Adipocyte (in vitro differentiated cells): ENCODE results near the gene NELL2.

Experiments
- DNase-seq: peaks from one replicate; pipeline ENCODE4 v3.0.0-alpha.2; 2015; ENCODE audit warnings: low read depth
- H3K27me3 ChIP-seq: replicated peaks from 2 replicates; pipeline ENCODE4 v1.7.0; 2013; ENCODE audit warnings: mild to moderate bottlenecking, low read length, moderate library complexity; ENCODE audit not compliant: control insufficient read depth, insufficient read depth
- H3K36me3 ChIP-seq: 2 replicates; pipeline ENCODE4 v1.7.0; 2013; ENCODE audit warnings: low read length, mild to moderate bottlenecking, moderate library complexity; ENCODE audit not compliant: control insufficient read depth, insufficient read depth, severe bottlenecking
- H3K4me1 ChIP-seq: 2 replicates; pipeline ENCODE4 v1.7.0; 2013; ENCODE audit warnings: mild to moderate bottlenecking, low read length, moderate library complexity; ENCODE audit not compliant: control insufficient read depth, insufficient read depth
- H3K4me3 ChIP-seq: 2 replicates; pipeline ENCODE4 v1.7.0; 2013; ENCODE audit warnings: mild to moderate bottlenecking, low read length, moderate library complexity
- H3K9ac ChIP-seq: 2 replicates; pipeline ENCODE4 v1.7.0; 2013; ENCODE audit warnings: mild to moderate bottlenecking, low read length, moderate library complexity
- H3K9me3 ChIP-seq: 2 replicates; pipeline ENCODE4 v1.7.0; 2013; ENCODE audit warnings: mild to moderate bottlenecking, low read length, moderate library complexity; ENCODE audit not compliant: control insufficient read depth

The NELL2 gene

GRCh38 chr12:44728566-44728965 is 147.5 kb downstream of the NELL2 start:
- Histone ChIP-seq H3K9ac (no peak overlapping the region), H3K36me3 (no peaks in the 10 kb centered on the region), H3K4me3 (no peak overlapping the region), H3K9me3 (peaks cover 36% of the 10 kb centered on the region), H3K4me1 (no peaks in the 10 kb centered on the region), H3K27me3 (no peaks in the 10 kb centered on the region)
- no peak for DNase-seq

GRCh38 chr12:44720265-44720664 is 155.8 kb downstream of the NELL2 start:
- no peaks in the 10 kb centered on the region for H3K9me3 ChIP-seq
- no peaks in the 10 kb centered on the region for H3K27me3 ChIP-seq
- no peaks in the 10 kb centered on the region for H3K36me3 ChIP-seq
- no peak overlapping the region for H3K4me3 ChIP-seq
- no peaks in the 10 kb centered on the region for H3K4me1 ChIP-seq
- DNase-seq, result no peak
- no peak overlapping the region for H3K9ac ChIP-seq

- Histone ChIP-seq H3K36me3 (no peaks in the 10 kb centered on the region), H3K4me1 (peaks cover 6% of the 10 kb centered on the region), H3K27me3 (no peaks in the 10 kb centered on the region), H3K9me3 (no peaks in the 10 kb centered on the region), H3K4me3 (no peak overlapping the region), H3K9ac (no peak overlapping the region)
- DNase-seq, result no peak
These were observed 158.5 kb downstream of the NELL2 start for GRCh38 chr12:44717612-44718011.

- DNase-seq, result no peak
- H3K27me3 ChIP-seq, result no peaks in the 10 kb centered on the region
- no peak overlapping the region for H3K9ac ChIP-seq
- no peaks in the 10 kb centered on the region for H3K9me3 ChIP-seq
- peaks cover 6% of the 10 kb centered on the region for H3K4me1 ChIP-seq
- H3K4me3 ChIP-seq, result no peak overlapping the region
- no peaks in the 10 kb centered on the region for H3K36me3 ChIP-seq
These were observed 159.4 kb downstream of the NELL2 start for GRCh38 chr12:44716711-44717110.

- no peaks in the 10 kb centered on the region for H3K36me3 ChIP-seq
- H3K9me3 ChIP-seq, result no peaks in the 10 kb centered on the region
- no peak for DNase-seq
- H3K9ac ChIP-seq, result no peak overlapping the region
- H3K27me3 ChIP-seq, result no peaks in the 10 kb centered on the region
- peaks cover 15% of the 10 kb centered on the region for H3K4me1 ChIP-seq
- no peak overlapping the region for H3K4me3 ChIP-seq
These were observed 164.4 kb downstream of the NELL2 start for GRCh38 chr12:44711736-44712135.

GRCh38 chr12:44709166-44709565 is 166.9 kb downstream of the NELL2 start:
- Histone ChIP-seq H3K9me3 (no peaks in the 10 kb centered on the region), H3K9ac (no peak overlapping the region), H3K36me3 (no peaks in the 10 kb centered on the region), H3K4me3 (no peak overlapping the region), H3K27me3 (no peaks in the 10 kb centered on the region), H3K4me1 (peaks cover 15% of the 10 kb centered on the region)
- no peak for DNase-seq

GRCh38 chr12:44708218-44708617 is 167.9 kb downstream of the NELL2 start:
- no peaks in the 10 kb centered on the region for H3K36me3 ChIP-seq
- H3K9me3 ChIP-seq, result no peaks in the 10 kb centered on the region
- H3K27me3 ChIP-seq, result no peaks in the 10 kb centered on the region
- peaks cover 10% of the 10 kb centered on the region for H3K4me1 ChIP-seq
- no peak for DNase-seq
- H3K9ac ChIP-seq, result no peak overlapping the region
- no peak overlapping the region for H3K4me3 ChIP-seq

GRCh38 chr12:44703182-44703910 is 172.8 kb downstream of the NELL2 start:
- H3K9ac ChIP-seq, result no peak overlapping the region
- H3K27me3 ChIP-seq, result no peaks in the 10 kb centered on the region
- H3K36me3 ChIP-seq, result no peaks in the 10 kb centered on the region
- H3K4me1 ChIP-seq, result no peaks in the 10 kb centered on the region
- DNase-seq, result no peak
- no peaks in the 10 kb centered on the region for H3K9me3 ChIP-seq
- H3K4me3 ChIP-seq, result no peak overlapping the region

- Histone ChIP-seq H3K9me3 (no peaks in the 10 kb centered on the region), H3K4me1 (no peaks in the 10 kb centered on the region), H3K36me3 (no peaks in the 10 kb centered on the region), H3K9ac (no peak overlapping the region), H3K27me3 (no peaks in the 10 kb centered on the region), H3K4me3 (no peak overlapping the region)
- DNase-seq, result no peak
These were observed 178.6 kb downstream of the NELL2 start for GRCh38 chr12:44697511-44697910.

- Histone ChIP-seq H3K27me3 (no peaks in the 10 kb centered on the region), H3K36me3 (no peaks in the 10 kb centered on the region), H3K9ac (no peak overlapping the region), H3K9me3 (no peaks in the 10 kb centered on the region), H3K4me3 (no peak overlapping the region), H3K4me1 (no peaks in the 10 kb centered on the region)
- no peak for DNase-seq
These were observed 179.6 kb downstream of the NELL2 start for GRCh38 chr12:44696542-44696941.

- no peaks in the 10 kb centered on the region for H3K4me1 ChIP-seq
- no peak for DNase-seq
- no peaks in the 10 kb centered on the region for H3K9me3 ChIP-seq
- H3K36me3 ChIP-seq, result no peaks in the 10 kb centered on the region
- H3K27me3 ChIP-seq, result no peaks in the 10 kb centered on the region
- no peak overlapping the region for H3K9ac ChIP-seq
- H3K4me3 ChIP-seq, result no peak overlapping the region
These were observed 182.1 kb downstream of the NELL2 start for GRCh38 chr12:44694017-44694416.

- Histone ChIP-seq H3K4me1 (no peaks in the 10 kb centered on the region), H3K27me3 (no peaks in the 10 kb centered on the region), H3K36me3 (no peaks in the 10 kb centered on the region), H3K9ac (no peak overlapping the region), H3K9me3 (no peaks in the 10 kb centered on the region), H3K4me3 (no peak overlapping the region)
- DNase-seq, result no peak
These were observed 186.5 kb downstream of the NELL2 start for GRCh38 chr12:44689587-44689986.
